Measurements from ENCODE around the gene CSMD2.

CSMD2 gene

GRCh38 chr1:34053660-34054059 lies 111.4 kb downstream of the CSMD2 start:
- Histone ChIP-seq H3K4me1 (ENCODE audit: control insufficient read depth, insufficient read depth, low read length) (peaks cover 9% of the 10 kb centered on the region; the same call in 1 of the 2 replicates), H3K36me3 (ENCODE audit: control insufficient read depth, insufficient read depth, low read length) (no peaks in the 10 kb centered on the region), H3K9me3 (ENCODE audit: control insufficient read depth, insufficient read depth, low read length) (peaks cover 4% of the 10 kb centered on the region; the same call in 1 of the 2 replicates), H3K27ac (ENCODE audit: low read depth, low read length) (no peak overlapping the region), H3K4me3 (ENCODE audit: low read depth, low read length) (no peak overlapping the region), H3K27me3 (ENCODE audit: control insufficient read depth, insufficient read depth, low read length) (no peaks in the 10 kb centered on the region), H3K9ac (ENCODE audit: low read depth, low read length) (no peak overlapping the region)

GRCh38 chr1:34052565-34052964 lies 112.5 kb downstream of the CSMD2 start:
- no peak overlapping the region for H3K9ac ChIP-seq (ENCODE audit: low read depth, low read length)
- H3K4me3 ChIP-seq (ENCODE audit: low read depth, low read length) = no peak overlapping the region
- peaks cover 7% of the 10 kb centered on the region; the same call in 1 of the 2 replicates for H3K4me1 ChIP-seq (ENCODE audit: control insufficient read depth, insufficient read depth, low read length)
- no peaks in the 10 kb centered on the region for H3K36me3 ChIP-seq (ENCODE audit: control insufficient read depth, insufficient read depth, low read length)
- peaks cover 4% of the 10 kb centered on the region; the same call in 1 of the 2 replicates for H3K9me3 ChIP-seq (ENCODE audit: control insufficient read depth, insufficient read depth, low read length)
- no peaks in the 10 kb centered on the region for H3K27me3 ChIP-seq (ENCODE audit: control insufficient read depth, insufficient read depth, low read length)
- no peak overlapping the region for H3K27ac ChIP-seq (ENCODE audit: low read depth, low read length)

- Histone ChIP-seq H3K36me3 (ENCODE audit: control insufficient read depth, insufficient read depth, low read length) (no peaks in the 10 kb centered on the region), H3K9ac (ENCODE audit: low read depth, low read length) (no peak overlapping the region), H3K4me1 (ENCODE audit: control insufficient read depth, insufficient read depth, low read length) (0 out of 2 replicates have a peak, but pooled peaks cover 6% of the 10 kb centered on the region), H3K27ac (ENCODE audit: low read depth, low read length) (no peak overlapping the region), H3K9me3 (ENCODE audit: control insufficient read depth, insufficient read depth, low read length) (peaks cover 4% of the 10 kb centered on the region; the same call in 1 of the 2 replicates), H3K27me3 (ENCODE audit: control insufficient read depth, insufficient read depth, low read length) (no peaks in the 10 kb centered on the region), H3K4me3 (ENCODE audit: low read depth, low read length) (no peak overlapping the region)
These were observed 114.1 kb downstream of the CSMD2 start for GRCh38 chr1:34050709-34051485.

- Histone ChIP-seq H3K9ac (ENCODE audit: low read depth, low read length) (no peak overlapping the region), H3K36me3 (ENCODE audit: control insufficient read depth, insufficient read depth, low read length) (no peaks in the 10 kb centered on the region), H3K9me3 (ENCODE audit: control insufficient read depth, insufficient read depth, low read length) (peaks cover 4% of the 10 kb centered on the region; the same call in 1 of the 2 replicates), H3K27ac (ENCODE audit: low read depth, low read length) (no peak overlapping the region), H3K27me3 (ENCODE audit: control insufficient read depth, insufficient read depth, low read length) (no peaks in the 10 kb centered on the region), H3K4me3 (ENCODE audit: low read depth, low read length) (no peak overlapping the region), H3K4me1 (ENCODE audit: control insufficient read depth, insufficient read depth, low read length) (0 out of 2 replicates have a peak, but pooled peaks cover under 1% of the 10 kb centered on the region)
These were observed 115.0 kb downstream of the CSMD2 start for GRCh38 chr1:34049994-34050393.

- H3K9ac ChIP-seq (ENCODE audit: low read depth, low read length) = no peak overlapping the region
- no peaks in the 10 kb centered on the region for H3K36me3 ChIP-seq (ENCODE audit: control insufficient read depth, insufficient read depth, low read length)
- H3K27ac ChIP-seq (ENCODE audit: low read depth, low read length) = no peak overlapping the region
- H3K9me3 ChIP-seq (ENCODE audit: control insufficient read depth, insufficient read depth, low read length) = peaks cover 4% of the 10 kb centered on the region; the same call in 1 of the 2 replicates
- H3K4me1 ChIP-seq (ENCODE audit: control insufficient read depth, insufficient read depth, low read length) = no peaks in the 10 kb centered on the region
- no peak overlapping the region for H3K4me3 ChIP-seq (ENCODE audit: low read depth, low read length)
- H3K27me3 ChIP-seq (ENCODE audit: control insufficient read depth, insufficient read depth, low read length) = no peaks in the 10 kb centered on the region
These were observed 115.6 kb downstream of the CSMD2 start for GRCh38 chr1:34049477-34049876.

- H3K36me3 ChIP-seq (ENCODE audit: control insufficient read depth, insufficient read depth, low read length) = no peaks in the 10 kb centered on the region
- H3K4me3 ChIP-seq (ENCODE audit: low read depth, low read length) = no peak overlapping the region
- no peak overlapping the region for H3K9ac ChIP-seq (ENCODE audit: low read depth, low read length)
- H3K9me3 ChIP-seq (ENCODE audit: control insufficient read depth, insufficient read depth, low read length) = no peaks in the 10 kb centered on the region
- peaks cover 22% of the 10 kb centered on the region for H3K4me1 ChIP-seq (ENCODE audit: control insufficient read depth, insufficient read depth, low read length)
- no peaks in the 10 kb centered on the region for H3K27me3 ChIP-seq (ENCODE audit: control insufficient read depth, insufficient read depth, low read length)
- peak overlapping the region; percentile 56 for H3K27ac ChIP-seq (ENCODE audit: low read depth, low read length)
These were observed 127.2 kb downstream of the CSMD2 start for GRCh38 chr1:34037856-34038255.

- Histone ChIP-seq H3K36me3 (ENCODE audit: control insufficient read depth, insufficient read depth, low read length) (no peaks in the 10 kb centered on the region), H3K27me3 (ENCODE audit: control insufficient read depth, insufficient read depth, low read length) (no peaks in the 10 kb centered on the region), H3K9ac (ENCODE audit: low read depth, low read length) (no peak overlapping the region), H3K4me3 (ENCODE audit: low read depth, low read length) (no peak overlapping the region), H3K9me3 (ENCODE audit: control insufficient read depth, insufficient read depth, low read length) (no peaks in the 10 kb centered on the region), H3K4me1 (ENCODE audit: control insufficient read depth, insufficient read depth, low read length) (peaks cover 22% of the 10 kb centered on the region), H3K27ac (ENCODE audit: low read depth, low read length) (peak overlapping the region; percentile 56)
These were observed 127.9 kb downstream of the CSMD2 start for GRCh38 chr1:34037109-34037508.

GRCh38 chr1:34034036-34034435 lies 131.0 kb downstream of the CSMD2 start:
- no peak overlapping the region for H3K4me3 ChIP-seq (ENCODE audit: low read depth, low read length)
- no peaks in the 10 kb centered on the region for H3K36me3 ChIP-seq (ENCODE audit: control insufficient read depth, insufficient read depth, low read length)
- peaks cover 20% of the 10 kb centered on the region for H3K4me1 ChIP-seq (ENCODE audit: control insufficient read depth, insufficient read depth, low read length)
- H3K27me3 ChIP-seq (ENCODE audit: control insufficient read depth, insufficient read depth, low read length) = no peaks in the 10 kb centered on the region
- no peak overlapping the region for H3K9ac ChIP-seq (ENCODE audit: low read depth, low read length)
- no peaks in the 10 kb centered on the region for H3K9me3 ChIP-seq (ENCODE audit: control insufficient read depth, insufficient read depth, low read length)
- no peak overlapping the region for H3K27ac ChIP-seq (ENCODE audit: low read depth, low read length)

GRCh38 chr1:34029954-34030353 lies 135.1 kb downstream of the CSMD2 start:
- H3K9ac ChIP-seq (ENCODE audit: low read depth, low read length) = no peak overlapping the region
- no peaks in the 10 kb centered on the region for H3K27me3 ChIP-seq (ENCODE audit: control insufficient read depth, insufficient read depth, low read length)
- H3K4me3 ChIP-seq (ENCODE audit: low read depth, low read length) = no peak overlapping the region
- no peak overlapping the region for H3K27ac ChIP-seq (ENCODE audit: low read depth, low read length)
- H3K36me3 ChIP-seq (ENCODE audit: control insufficient read depth, insufficient read depth, low read length) = no peaks in the 10 kb centered on the region
- H3K4me1 ChIP-seq (ENCODE audit: control insufficient read depth, insufficient read depth, low read length) = no peaks in the 10 kb centered on the region
- H3K9me3 ChIP-seq (ENCODE audit: control insufficient read depth, insufficient read depth, low read length) = no peaks in the 10 kb centered on the region

GRCh38 chr1:34029515-34029914 lies 135.5 kb downstream of the CSMD2 start:
- Histone ChIP-seq H3K9ac (ENCODE audit: low read depth, low read length) (no peak overlapping the region), H3K27ac (ENCODE audit: low read depth, low read length) (no peak overlapping the region), H3K36me3 (ENCODE audit: control insufficient read depth, insufficient read depth, low read length) (no peaks in the 10 kb centered on the region), H3K4me1 (ENCODE audit: control insufficient read depth, insufficient read depth, low read length) (no peaks in the 10 kb centered on the region), H3K9me3 (ENCODE audit: control insufficient read depth, insufficient read depth, low read length) (no peaks in the 10 kb centered on the region), H3K4me3 (ENCODE audit: low read depth, low read length) (no peak overlapping the region), H3K27me3 (ENCODE audit: control insufficient read depth, insufficient read depth, low read length) (no peaks in the 10 kb centered on the region)

GRCh38 chr1:34028381-34029055 lies 136.5 kb downstream of the CSMD2 start:
- no peaks in the 10 kb centered on the region for H3K36me3 ChIP-seq (ENCODE audit: control insufficient read depth, insufficient read depth, low read length)
- no peak overlapping the region for H3K9ac ChIP-seq (ENCODE audit: low read depth, low read length)
- no peaks in the 10 kb centered on the region for H3K4me1 ChIP-seq (ENCODE audit: control insufficient read depth, insufficient read depth, low read length)
- no peak overlapping the region for H3K27ac ChIP-seq (ENCODE audit: low read depth, low read length)
- no peak overlapping the region for H3K4me3 ChIP-seq (ENCODE audit: low read depth, low read length)
- no peaks in the 10 kb centered on the region for H3K9me3 ChIP-seq (ENCODE audit: control insufficient read depth, insufficient read depth, low read length)
- H3K27me3 ChIP-seq (ENCODE audit: control insufficient read depth, insufficient read depth, low read length) = no peaks in the 10 kb centered on the region

All from HUES48 (cell line).